Fibroblast of upper back skin (primary cell): ENCODE results near the gene IL1A.

Source experiments
- DNase-seq: peaks from one replicate; pipeline ENCODE4 v3.0.0-alpha.2; 2013

IL1A gene

DNA sequence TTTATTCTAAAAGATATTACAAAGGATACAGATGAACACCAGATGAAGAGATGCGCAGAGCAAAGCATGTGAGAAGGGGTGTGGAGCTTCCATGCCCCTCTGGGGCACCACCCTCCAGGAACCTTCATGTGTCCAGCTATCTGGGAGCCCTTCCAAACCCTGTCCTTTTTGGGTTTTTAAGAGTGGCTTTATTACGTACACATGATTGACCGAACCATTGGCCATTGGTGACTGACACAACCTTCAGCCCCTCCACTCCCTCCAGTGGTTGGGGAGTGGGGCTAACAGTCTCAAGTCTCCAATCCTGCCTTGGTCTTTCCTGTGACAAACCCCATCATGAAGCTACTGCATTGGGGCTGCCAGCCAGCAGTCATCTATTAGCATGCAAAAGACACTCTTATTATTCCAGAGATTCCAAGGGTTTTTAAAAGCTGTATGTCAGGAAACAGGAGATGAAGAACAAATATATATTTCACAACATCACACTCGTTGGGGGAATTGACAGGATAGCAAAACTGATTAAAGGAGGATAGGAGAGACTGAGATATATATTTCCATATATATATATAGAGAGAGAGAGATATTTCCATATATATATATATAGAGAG lies 32.9 kb upstream of the IL1A start:
- DNase-seq: no peak

DNA sequence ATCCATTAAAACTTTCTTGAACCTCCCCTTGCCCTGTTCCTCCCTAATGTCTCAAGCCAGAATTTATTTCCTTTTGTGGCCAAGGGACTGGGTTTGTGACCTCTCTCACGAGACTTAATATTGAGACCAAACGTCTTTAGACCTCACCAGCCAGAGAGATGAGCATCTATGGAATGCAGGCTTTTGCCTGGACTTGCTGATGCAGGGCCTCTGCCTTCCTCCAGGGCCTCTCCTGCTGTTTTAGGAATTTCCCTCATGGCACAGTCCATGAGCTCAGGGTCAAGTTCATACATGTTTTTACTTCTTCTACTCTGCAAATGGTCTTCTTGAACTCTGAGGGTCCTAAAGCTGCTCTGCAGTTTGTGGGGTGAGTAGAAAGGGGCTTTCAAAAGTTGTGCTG lies 30.0 kb upstream of the IL1A start:
- peak; percentile 69 for DNase-seq

DNA sequence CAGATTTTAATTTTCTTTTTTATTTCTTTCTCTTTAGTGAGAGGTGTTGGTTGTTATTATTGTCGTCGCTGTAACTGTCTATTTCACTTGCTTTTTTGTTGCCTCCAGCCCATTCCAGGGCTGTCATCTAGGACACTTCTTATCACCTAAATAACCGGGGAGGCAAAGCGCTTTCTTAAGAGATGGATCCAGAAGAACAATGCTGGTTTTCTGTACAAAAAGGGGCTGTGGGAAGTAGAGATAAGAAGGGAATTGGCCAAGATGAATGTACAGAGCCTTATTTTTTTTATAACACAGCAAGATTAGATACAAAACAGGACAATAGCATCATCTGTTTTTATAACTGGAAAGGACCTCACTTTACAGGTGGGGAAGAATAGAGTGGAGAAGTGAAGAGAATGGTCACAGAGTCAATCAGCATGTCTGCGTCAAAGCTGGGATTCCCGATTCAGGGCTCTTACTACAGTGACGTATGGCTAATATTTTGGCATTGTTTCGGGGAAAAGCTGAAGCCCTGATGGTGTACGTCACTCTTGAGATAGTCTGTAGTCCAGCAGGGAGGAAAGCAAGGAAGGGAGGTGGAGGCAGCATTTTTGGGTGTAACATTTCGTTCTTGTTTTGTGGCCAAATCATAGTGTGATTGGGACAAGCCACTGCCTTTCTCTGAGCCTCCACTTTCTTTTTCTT lies 29.1 kb upstream of the IL1A start:
- no peak for DNase-seq

DNA sequence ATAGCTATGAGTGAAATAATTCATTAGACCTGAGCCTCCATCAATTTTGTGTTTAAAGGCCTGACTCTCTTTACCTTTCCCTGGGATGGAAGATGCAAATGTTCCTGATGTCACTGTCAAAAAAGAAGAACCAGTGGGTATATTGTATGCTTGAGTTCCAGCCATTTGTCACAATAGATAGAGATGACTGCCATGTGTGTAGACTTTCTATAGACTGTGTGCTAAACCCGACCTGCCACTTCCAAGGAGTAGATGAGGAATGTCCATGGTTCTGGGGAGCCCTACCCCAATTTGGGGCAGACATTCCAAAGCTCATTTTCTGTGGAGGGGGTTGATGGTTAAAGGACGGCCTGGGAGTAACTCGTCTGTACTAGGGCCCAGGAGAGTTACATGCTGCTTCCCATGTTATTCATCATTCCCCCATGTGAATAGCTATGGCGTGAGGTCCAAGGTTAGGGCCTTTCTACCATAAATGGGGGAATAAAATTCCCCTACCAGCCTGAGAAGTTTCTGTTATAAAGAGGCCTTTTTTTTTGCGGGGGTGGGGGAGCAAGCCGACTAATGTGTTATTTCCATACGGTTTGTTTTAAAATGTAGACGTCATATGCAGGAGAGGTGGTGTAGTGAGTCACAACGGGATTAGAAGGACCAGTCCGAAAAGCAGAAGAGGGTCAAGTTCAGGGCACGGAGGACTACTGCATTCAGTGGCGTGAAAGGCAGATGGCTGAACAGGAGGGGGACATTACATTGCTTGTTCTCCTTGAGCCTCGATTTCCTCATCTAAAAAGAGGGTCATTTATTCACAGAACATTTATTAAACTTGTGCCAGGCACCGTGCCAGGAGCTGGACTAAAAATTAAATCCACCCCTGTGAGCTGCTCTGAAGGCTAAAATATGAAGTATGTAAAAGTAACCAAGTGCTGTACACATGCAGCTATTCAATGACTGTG lies 28.3 kb upstream of the IL1A start:
- DNase-seq: peak; percentile 94

DNA sequence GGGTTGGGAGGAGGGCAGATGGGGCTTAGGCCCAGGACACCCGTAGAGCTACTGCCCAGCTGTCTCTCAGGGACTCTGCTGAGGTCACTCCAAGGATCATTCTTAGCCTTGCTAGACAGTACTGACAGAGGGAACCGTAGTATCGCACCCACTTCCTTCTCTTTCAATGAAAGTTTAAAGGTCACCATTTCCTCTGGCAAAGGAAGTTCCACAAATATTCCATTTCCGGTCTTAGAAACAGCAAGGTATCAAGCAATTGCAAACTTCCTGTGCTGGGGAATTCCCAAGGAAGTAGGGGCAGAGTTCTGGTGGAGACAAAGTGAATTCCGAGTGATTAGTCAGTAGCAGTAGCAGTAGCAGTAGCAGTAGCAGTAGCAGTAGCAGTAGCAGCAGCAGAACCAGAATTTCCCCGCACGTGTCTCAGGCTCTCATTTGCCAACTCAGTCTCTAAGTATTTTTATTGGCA lies 27.6 kb upstream of the IL1A start:
- DNase-seq: peak; percentile 92

DNA sequence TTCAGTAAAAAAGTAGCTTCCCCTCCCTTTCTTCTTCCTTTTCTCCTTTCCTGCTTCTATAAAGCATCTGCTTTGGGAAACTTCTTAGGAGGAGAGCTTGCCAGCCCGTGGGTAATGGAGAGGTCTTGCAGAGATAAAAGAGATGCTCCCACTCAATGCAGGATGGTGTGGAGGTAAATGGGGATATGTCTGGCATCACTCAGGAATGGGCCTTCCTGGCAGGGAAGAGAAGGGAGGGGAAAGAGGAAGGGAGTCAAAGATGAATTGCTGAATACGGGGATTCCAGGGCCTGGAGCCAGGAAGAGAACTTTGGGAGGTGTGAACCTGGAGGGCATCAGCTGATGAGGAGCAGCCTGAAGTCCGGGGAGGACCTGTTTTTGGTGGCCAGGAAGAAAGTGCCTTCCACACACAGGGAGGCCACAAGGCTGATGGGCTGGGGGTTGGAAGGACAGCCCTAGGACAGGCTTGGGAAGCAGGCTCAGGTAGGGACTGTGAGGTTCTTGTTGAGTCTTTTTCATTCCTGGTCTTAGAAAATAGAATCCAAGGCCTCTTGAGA lies 27.1 kb upstream of the IL1A start:
- no peak for DNase-seq

DNA sequence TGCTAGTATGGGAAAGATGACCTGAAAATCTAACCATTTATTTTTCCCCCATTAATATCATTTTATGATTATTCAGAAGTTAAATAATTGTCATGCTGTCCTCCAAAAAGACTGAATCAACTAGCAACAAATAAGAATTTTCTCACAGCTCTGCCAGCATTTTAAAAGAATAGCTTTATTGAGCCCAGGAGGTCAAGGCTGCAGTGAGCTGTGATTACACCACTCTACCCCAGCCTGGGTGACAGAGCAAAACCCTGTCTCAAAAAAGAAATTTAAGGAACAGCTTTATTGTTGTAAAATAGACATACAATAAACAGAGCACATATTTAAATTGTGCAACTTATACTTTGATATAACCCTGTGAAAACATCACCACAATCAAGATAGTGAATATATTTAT lies 24.8 kb upstream of the IL1A start:
- DNase-seq: no peak

DNA sequence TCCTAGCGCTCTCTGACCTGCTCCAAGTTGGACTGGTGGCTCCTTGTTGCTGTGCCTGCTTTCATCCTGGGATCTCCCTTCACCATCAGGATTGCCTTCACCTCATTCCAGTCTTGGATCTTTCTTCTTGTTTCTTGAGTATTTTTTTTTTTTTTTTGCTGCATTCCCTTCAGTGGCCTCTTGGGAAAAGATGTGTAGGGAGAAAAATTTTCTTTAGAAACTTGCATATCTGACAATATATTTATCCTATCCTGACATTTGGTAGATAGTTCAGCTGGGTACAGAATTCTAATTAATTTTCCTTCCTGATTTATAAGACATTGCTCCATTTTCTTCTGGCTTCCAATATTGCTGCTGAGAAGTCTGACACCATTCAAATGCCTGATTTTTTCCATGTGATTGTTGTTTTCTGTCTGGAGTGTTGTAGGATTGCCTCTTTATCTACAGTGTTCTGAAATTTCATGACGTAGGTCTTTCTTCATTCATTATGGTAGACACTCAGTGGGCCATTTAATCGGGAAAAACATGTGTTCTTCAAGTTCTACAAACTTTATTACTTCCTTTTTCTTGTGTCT lies 23.0 kb upstream of the IL1A start:
- DNase-seq: no peak

DNA sequence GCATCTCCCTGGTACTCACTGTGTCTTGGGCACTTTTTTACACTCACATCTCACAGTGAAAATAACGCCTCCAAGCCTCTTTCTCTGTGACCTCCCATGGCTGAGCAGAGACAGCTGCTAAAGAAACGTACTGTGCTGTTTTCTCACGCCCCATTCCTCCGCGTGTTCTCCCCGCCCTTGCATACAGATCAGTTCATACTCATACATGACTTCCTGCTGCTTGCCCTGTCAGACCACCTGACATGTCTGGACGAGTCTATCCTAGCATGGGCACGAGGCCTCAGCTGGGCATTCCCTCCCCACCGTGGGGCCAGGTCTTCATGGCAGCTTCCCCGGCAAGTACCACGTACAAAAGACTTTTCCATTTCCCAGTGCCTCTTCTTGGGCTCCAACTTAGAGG lies 21.2 kb upstream of the IL1A start:
- DNase-seq: no peak

DNA sequence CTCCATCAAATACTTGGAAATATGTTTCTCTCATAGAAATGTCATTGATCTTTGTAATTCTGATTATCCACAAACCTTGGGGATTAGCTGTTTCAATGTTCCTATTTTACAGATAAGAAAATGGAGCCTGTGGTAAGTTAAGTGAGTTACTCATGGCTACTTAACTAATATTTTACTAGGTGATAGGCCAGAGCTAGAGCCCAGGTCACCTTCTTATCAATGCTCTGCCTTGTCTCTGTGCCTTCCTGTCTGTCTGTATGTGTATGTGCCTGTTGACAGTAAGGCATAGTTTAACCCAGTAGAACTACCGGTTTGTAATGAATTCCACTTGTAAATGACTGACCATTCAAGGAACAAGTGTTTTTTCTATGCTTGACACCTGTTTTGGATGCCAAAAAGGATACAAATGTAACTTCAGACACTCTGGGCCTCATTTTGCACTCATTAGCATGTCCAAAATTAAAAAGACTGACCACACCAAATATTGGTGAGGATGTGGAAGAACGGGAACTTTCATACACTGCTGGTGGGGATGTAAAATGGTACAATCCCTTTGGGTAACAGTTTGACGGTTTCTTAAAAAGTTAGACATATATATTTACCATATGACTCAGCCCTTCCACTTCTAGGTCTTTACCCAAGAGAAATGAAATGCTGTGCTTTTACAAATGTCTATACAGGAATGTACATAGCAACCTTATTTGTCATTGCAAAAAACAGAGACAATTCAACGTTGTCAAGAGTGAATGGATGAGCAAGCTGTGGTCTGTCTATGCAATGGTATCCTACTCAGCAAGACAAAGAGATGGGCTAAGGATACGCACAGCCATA lies 19.6 kb upstream of the IL1A start:
- peak; percentile 93 for DNase-seq

DNA sequence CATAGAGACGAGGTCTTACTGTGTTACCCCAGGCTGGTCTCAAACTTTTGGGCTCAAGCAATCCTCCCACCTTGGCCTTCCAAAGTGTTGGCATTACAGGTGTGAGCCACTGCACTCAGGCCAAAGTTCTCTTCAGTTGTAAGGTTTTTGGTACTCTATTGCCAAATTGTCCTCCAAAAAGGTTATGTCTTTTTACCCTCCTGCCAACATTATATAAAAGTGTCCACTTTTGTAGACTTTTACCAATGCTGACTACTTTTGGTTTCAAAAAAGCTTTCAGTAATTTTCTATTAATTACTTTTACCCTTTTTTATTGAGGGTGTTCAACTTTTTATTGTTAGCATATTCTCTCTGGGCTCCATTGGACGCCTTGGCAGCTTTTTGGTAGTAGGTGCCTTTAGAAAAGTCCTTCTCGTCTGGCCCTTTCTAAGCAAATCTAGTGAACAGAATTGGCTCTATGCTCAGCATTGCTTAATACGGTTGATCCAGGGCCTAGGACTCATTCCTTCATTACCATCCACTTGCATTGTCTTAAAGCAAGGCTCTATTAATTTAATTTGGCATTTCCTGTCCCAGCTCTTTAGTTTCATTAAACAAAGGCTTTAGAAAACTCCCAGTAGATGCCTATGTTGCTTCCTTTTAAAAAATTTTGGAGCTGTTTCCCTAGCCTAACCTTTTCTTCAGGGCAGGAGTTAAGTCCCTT lies 16.7 kb upstream of the IL1A start:
- DNase-seq: no peak

DNA sequence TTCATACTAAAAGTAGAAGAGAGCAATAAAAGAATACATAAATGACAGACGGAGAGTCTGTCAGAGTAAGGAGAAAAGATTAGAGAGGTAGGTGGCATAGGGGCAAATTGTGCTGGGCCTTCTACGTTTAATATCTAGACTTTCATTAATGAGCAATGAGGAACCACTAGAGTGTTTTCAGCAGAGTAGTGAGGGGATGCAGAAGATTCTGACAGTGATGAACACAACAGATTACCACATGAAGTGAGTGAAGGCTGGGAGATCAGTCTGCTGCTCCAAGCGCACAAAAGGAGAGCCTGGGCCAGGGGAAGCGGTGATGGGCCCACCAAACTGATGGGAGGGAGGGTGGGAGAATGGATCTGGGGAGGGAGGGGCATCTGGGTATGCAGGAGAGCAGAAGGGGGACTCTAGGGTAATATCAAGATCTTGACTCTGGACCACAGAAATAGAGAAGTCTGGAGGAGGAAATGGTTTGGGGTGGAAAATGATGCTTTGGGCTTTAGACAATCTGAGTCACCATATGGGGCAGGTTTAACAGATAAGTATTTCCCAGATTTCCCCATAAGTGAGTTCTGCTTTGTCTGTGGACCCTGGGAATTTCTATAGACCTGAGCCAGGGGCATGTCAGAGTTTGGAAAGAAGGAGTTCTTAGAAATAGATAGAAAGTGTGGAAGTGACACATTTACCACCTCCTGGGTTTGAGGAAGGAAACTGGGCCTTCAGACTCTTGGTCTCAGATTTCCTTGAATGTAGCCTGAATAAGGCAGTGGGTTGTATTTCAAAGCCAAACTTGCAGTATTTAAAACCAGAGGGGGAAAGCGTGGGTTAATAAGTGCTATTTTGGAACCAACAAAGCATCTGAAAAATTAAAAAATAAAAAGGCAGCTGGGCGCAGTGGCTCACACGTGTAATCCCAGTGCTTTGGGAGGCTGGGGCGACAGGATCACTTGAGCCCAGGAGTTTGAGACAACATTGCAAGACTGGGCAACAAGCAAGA lies 15.0 kb upstream of the IL1A start:
- peak; percentile 22 for DNase-seq

DNA sequence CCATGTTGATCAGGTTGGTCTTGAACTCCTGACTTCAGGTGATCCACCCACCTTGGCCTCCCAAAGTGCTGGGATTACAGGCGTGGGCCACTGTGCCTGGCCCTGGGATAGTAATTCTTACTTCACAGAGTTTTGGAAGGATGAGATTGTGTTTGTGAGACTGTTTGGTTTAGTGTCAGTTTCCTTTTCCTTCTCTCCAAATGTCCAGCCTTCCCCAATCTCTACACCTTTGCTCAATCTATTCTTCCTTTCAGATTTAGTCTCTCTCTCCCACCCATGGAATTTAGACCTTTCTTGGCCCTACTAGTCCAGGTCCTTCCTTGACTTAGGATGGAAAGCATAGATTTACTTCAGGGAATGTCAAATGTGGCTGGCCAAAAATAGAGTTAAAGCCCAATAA lies 12.2 kb upstream of the IL1A start:
- DNase-seq: no peak

DNA sequence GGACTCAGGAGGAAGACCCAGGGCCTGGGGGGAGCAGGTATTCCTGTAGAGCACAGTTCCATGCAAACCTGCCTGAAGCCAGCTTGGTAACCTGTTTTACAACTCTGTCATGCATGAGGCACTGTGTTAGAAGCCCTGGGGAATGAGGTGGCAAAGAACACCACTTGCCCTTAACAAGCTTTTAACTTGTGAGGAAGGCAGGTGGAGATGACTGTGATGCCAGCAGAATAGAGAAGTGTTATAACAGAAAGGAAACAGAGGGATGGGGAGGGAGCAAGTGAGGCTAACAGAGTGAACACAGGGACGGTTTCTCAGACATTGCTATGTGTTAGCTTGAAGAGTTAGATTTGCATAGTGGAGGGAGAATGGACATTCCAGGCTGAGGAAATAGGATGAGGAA lies 11.5 kb upstream of the IL1A start:
- DNase-seq: no peak

DNA sequence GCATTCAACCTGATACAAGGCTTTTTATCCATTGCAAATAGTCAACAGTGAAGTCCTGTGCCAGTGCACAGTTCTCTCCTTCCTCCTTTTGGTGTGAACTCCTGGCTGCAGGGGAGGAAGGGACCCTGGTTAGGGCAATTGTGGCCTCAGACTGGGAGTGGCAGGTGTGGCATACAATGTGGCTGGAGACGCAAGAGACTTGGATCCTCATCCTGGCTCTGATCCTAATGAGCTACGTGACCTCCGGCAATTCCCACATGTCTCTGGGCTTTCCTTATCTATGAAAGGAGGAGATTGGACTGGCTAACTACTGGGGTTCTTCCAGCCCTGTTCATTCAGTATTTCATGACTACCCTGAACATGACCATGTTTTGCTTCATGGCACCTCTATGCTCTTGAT lies 10.5 kb upstream of the IL1A start:
- no peak for DNase-seq

DNA sequence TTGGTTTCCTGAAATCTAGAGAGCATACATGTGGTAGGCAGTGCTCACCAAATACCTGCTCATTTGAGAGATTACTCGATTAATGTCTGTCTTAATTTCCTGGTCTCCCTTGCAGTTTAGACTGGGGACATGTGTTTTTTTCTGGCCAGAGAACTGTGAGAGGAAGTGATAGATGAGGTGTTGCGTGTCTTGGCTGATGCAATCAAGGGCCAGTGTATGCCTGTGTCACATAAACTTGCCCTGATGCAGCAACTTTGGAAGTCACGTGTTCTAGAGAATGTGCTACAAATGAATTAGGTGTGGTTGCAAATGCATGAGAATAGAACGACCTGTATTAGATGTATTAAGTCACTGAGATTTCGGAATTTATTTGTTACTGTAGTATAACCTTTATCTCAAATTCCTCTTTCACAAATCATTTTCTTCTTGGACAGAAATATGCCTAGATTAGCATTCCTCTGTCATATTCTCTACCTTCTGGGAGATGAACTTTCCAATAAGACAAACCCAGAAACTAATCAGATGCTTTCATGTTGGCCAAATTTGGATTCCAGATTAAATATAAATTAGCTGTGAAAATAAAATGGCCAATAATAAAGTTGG lies 9.9 kb upstream of the IL1A start:
- DNase-seq: peak; percentile 92

DNA sequence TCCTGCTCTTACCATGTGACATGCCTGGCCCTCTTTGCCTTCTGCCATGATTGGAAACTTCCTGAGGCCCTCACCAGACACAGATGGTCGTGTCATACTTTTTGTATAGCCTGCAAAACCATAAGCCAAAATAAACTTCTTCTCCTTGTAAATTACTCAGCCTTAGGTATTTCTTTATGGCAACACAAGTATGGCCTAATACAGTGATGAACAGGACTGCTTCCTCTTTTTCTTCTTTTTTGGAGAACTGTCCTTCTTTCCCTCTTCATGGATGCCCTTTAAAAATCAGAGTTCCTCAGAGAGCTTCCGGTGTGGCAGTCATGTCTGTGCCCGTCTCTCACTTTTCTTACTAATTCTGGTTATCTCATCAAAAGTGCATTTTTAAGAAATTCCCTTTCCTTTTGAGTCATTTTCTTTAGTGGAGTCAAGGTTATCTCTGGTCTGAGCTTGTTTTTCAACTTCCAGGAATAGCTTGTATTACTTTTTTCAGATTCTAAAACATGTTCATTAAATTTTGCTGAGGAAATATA lies 9.2 kb upstream of the IL1A start:
- peak; percentile 33 for DNase-seq

DNA sequence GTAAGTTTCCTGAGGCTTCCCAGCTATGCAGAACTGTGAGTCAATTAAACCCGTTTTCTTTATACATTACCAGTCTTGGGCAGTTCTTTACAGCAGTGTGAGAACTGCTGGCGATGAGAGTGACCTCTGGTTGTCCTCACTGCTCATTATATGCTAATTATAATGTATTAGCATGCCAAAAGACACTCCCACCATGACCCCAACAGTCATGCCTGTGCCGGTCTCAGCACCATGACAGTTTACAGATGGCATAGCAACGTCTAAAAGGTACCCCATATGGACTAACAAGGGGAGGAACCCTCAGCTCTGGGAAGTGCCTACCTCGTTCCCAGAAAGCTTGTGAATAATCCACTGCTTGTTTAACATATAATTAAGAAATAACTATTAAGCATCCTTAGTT lies 8.1 kb upstream of the IL1A start:
- no peak for DNase-seq

DNA sequence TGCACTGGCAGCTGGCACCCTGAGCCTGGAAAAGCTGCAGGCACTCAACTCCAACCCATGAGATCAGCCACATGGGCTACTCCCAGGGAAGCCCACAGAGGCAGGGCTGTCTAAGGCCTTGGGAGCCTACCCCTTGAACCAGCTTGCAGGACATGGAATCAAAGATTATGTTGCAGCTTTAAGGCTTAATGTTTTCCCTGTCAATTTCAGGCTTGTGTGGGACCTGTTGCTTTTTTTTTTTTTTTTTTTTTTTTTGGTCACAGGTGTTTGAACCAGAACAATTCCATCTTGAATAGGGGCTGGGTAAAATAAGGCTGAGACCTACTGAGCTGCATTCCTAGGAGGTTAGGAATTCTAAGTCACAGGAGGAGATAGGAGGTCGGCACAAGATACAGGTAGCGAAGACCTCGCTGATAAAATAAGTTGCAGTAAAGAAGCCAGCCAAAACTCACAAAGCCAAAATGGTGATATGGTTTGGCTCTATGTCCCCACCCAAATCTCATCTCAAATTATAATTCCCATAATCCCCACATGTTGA lies 7.5 kb upstream of the IL1A start:
- DNase-seq: no peak
